GM12865 (cell line): ENCODE data around the gene ASB2.
A peak's percentile ranks its signal among the peaks of the same experiment; 100 is the strongest.

Source experiments
- DNase-seq: peaks from one replicate; pipeline ENCODE4 v3.0.0; 2010; ENCODE audit warnings: low read depth
- H3K4me3 ChIP-seq: 2 replicates; pipeline ENCODE4 v1.5.1; 2011; ENCODE audit warnings: mild to moderate bottlenecking, low read depth, low read length, control low read depth
- CTCF ChIP-seq: IDR thresholded peaks from 2 replicates; pipeline ENCODE4 v1.5.1; 2011; ENCODE audit warnings: low read length, control low read depth, low read depth, inconsistent platforms; ENCODE audit not compliant: insufficient read depth; ENCODE audit errors: missing control alignments

Gene ASB2

DNA sequence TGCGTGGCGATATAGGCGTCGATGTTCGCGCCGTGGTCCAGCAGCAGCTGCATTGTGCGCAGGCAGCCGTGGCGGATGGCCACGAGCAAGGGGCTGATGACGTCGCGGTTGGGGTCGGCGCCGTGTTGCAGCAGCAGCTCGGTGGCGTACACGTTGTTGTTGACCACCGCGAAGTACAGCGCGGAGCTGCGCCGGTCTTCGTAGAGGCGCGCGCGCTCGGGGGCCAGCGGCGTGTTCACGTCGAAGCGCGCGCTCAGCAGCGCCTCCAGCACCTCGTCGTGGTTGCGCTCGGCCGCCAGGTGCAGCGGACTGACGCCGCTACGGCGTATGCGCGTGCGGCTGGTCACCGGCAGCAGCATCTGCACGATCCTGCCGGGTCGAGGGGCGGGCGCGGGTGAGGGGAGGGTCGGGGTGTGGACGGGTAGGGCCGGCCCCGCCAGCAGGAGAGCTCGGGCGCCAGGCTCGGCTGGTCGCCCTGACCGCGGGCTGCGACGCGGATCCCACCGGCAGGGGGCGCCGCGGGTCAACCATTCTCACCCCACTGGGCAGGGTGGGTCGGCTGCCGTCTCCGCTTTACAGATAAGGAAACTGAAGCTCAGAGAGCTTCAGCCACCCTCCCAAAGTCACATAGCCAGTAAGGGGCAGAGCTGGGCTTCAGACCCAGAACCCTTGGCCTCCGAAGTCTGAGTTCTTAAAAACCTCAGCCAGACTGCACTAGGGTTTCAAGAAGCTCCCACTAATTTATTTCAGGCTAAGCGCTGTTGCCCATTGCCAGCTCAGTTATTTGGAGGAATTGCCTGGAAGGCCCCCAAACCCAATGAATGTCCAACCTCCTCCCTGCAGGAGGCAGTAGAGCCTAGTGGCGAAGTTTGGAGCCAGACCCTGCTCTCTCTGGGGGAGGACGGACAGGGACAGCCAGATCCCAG is 36.8 kb downstream of the ASB2 start:
- TF ChIP-seq CTCF, result peak; percentile 82
- no peak overlapping the region for H3K4me3 ChIP-seq
- DNase-seq, result peak; percentile 91

- no peak for DNase-seq
- no peak overlapping the region for H3K4me3 ChIP-seq
- TF ChIP-seq CTCF, result no peak
These were observed 37.5 kb downstream of the ASB2 start for GRCh38 chr14:93938751-93939303.

- DNase-seq, result no peak
- TF ChIP-seq CTCF, result no peak
- no peak overlapping the region for H3K4me3 ChIP-seq
These were observed 38.9 kb downstream of the ASB2 start for GRCh38 chr14:93937519-93937918.

DNA sequence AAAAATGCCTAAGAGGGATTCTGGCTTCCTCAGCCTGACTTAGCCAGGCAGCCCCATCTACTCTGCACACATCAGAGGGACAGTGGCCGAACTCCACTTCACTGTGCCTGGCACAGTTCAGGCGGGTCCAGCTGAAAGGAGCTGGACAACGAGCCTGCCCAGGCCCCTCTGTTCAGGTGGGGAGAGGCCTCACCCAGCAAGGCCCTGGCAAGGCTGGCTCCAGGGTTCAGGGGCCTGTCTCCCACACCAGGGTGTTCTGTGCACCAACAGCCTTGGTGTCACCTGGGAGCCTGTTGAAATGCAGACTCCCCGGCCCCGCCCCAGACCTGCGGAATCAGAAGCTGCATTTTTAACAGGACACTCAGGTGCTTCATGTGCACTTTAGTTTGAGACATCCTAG is 39.4 kb downstream of the ASB2 start:
- TF ChIP-seq CTCF, result no peak
- H3K4me3 ChIP-seq, result no peak overlapping the region
- no peak for DNase-seq

DNA sequence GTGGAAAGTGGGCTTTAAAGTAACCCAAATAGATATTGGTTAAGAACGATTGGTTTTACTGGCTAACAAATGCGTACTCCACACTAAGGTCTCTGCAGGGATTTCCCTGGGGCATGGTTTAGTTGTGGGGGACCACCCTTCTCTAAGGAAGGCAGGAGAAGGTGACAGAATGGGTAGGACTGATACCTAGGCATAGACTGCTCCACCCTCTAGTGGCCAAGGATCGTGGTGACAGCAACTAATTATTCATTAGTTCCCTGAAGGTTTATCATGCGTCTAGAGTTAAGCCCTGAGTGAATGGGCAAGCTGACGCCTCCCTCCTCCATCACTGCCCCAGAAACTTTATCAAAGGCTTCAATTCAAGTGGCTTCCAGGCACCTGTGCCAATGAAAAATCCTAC is 40.1 kb downstream of the ASB2 start:
- TF ChIP-seq CTCF, result peak; percentile 71
- DNase-seq, result peak; percentile 55

GRCh38 chr14:93935213-93935612 is 41.2 kb downstream of the ASB2 start:
- TF ChIP-seq CTCF, result no peak
- no peak for DNase-seq
- H3K4me3 ChIP-seq, result no peak overlapping the region

More for the DNA sequence above, 40.1 kb downstream of the ASB2 start:
- H3K4me3 ChIP-seq, result no peak overlapping the region
